ENCODE results near the gene WNK2. TPM values are rescaled to one million over a fixed set of nuclear protein-coding genes. Genes with fewer than 3 reads are reported as not detected.

The WNK2 gene
- total RNA-seq, 1 experiment from 2014 or later, result 69.4 TPM

- Histone ChIP-seq H3K79me2 (ENCODE audit: insufficient read depth, low read length) (no peaks in the 10 kb centered on the region), H4K8ac (replicated peaks; ENCODE audit: insufficient read length, low read depth, low read length) (no peak overlapping the region), H3K23me2 (ENCODE audit: insufficient read length, low read depth, low read length, poor library complexity, severe bottlenecking) (no peaks in the 10 kb centered on the region), H3K9me3 (ENCODE audit: control insufficient read depth, low read depth, low read length) (no peaks in the 10 kb centered on the region), H2BK120ac (ENCODE audit: low read depth, low read length, poor library complexity, severe bottlenecking) (no peak overlapping the region), H2BK12ac (ENCODE audit: insufficient read length, low read depth, low read length) (no peak overlapping the region), H3K56ac (ENCODE audit: insufficient read length, low read depth, low read length) (no peak overlapping the region), H3K27ac (ENCODE audit: insufficient read length, low read depth, low read length) (no peak overlapping the region), H2BK5ac (ENCODE audit: insufficient read length, low read length) (no peak overlapping the region), H3K23ac (ENCODE audit: insufficient read length, low read depth, low read length) (no peak overlapping the region), H4K20me1 (ENCODE audit: control insufficient read depth, insufficient read depth, insufficient read length) (peaks cover 2% of the 10 kb centered on the region), H2BK15ac (ENCODE audit: low read depth, low read length) (no peak overlapping the region), H4K91ac (ENCODE audit: insufficient read length, low read depth, low read length) (no peak overlapping the region), H3K4me1 (ENCODE audit: insufficient read depth, low read length) (no peaks in the 10 kb centered on the region), H3K27me3 (ENCODE audit: insufficient read depth, low read length) (no peaks in the 10 kb centered on the region), H3K79me1 (ENCODE audit: insufficient read depth, low read depth, low read length, poor library complexity, severe bottlenecking) (no peaks in the 10 kb centered on the region), H2BK20ac (ENCODE audit: low read depth, low read length, poor library complexity, severe bottlenecking) (no peak overlapping the region), H2AFZ (ENCODE audit: low read length) (no peak overlapping the region), H2AK5ac (ENCODE audit: insufficient read length, low read length) (no peak overlapping the region), H3K4me2 (ENCODE audit: insufficient read depth, insufficient read length, low read length) (no peak overlapping the region), H3K9ac (ENCODE audit: extremely low read depth, insufficient read length, low read length) (no peak overlapping the region), H4K5ac (ENCODE audit: insufficient read length, low read depth, low read length) (no peak overlapping the region), H3K14ac (ENCODE audit: insufficient read depth, low read length) (no peak overlapping the region), H3K18ac (ENCODE audit: insufficient read length, low read depth, low read length) (no peak overlapping the region), H3T11ph (ENCODE audit: low read length) (no peak overlapping the region), H3K4ac (ENCODE audit: low read depth, low read length) (no peak overlapping the region)
- no peaks in the 10 kb centered on the region; the same call in 1 of the 2 replicates for H3K27me3 Mint-ChIP-seq (ENCODE audit: low read depth)
- 0 out of 4 replicates have a peak, but pooled peaks cover 0 to 7% of the 10 kb centered on the region in 2 experiments for H3K4me1 Mint-ChIP-seq
- no CpG with 5 or more reads among the region's 12 CpGs for WGBS (ENCODE audit: extremely low coverage, insufficient read length, low lambda C conversion rate)
- peak overlapping the region in 2 of 3 experiments; percentile 57 to 59; a peak in 3 of 7 replicates for H3K27ac Mint-ChIP-seq
- H3K4me3 Mint-ChIP-seq, result no peak overlapping the region
- no peak for TF ChIP-seq CTCF (conservative IDR thresholded peaks at IDR 0.05)
- H3K36me3 Mint-ChIP-seq (ENCODE audit: insufficient read depth in 1 of 3, low read depth in 3 of 3), result peaks cover 8 to 15% (median 13%) of the 10 kb centered on the region in 3 experiments
- H3K9me3 Mint-ChIP-seq, result no peaks in the 10 kb centered on the region
- peak; percentile 23 for DNase-seq
Measured at GRCh38 chr9:93260263-93261066, 76.5 kb downstream of the WNK2 start.

Measured in H9 (cell line).